Activated CD4-positive, alpha-beta T cell treated with anti-CD3 and anti-CD28 coated beads, Interleukin-10, Interleukin-2, amounts not matched to agents 100 ng/mL and 50 ng/mL, durations not matched to agents 16 hours and 8 hours (primary cell): Measurements from ENCODE around the gene SDC1.
"Not testable (repeated sequence)": the region's sequence is repeated elsewhere in the genome, so short reads cannot be mapped to it uniquely, and the experiment has no call there.

Experiments used
- DNase-seq: peaks from one replicate; pipeline ENCODE4 v3.0.0-alpha.2; 2020

SDC1 gene

GRCh38 chr2:20224716-20225293 is at the start of gene SDC1:
SDC1 (minus strand) TSS chr2:20225130; CDS start chr2:20224867, 263 bp downstream.
- DNase-seq: no peak

GRCh38 chr2:20273042-20273441 is 48.1 kb upstream of the SDC1 start:
- no peak for DNase-seq

- not testable (repeated sequence) for DNase-seq
These were observed 43.4 kb upstream of the SDC1 start for GRCh38 chr2:20268317-20268716.

GRCh38 chr2:20267529-20267928 is 42.6 kb upstream of the SDC1 start:
- DNase-seq: no peak

GRCh38 chr2:20264629-20265028 is 39.7 kb upstream of the SDC1 start:
- no peak for DNase-seq

- no peak for DNase-seq
These were observed 32.5 kb upstream of the SDC1 start for GRCh38 chr2:20257411-20257810.

GRCh38 chr2:20254731-20255130 is 29.8 kb upstream of the SDC1 start:
- no peak for DNase-seq

- DNase-seq: no peak
These were observed 25.5 kb upstream of the SDC1 start for GRCh38 chr2:20250436-20250835.

GRCh38 chr2:20249170-20249569 is 24.2 kb upstream of the SDC1 start:
- DNase-seq: no peak

GRCh38 chr2:20247084-20247483 is 22.2 kb upstream of the SDC1 start:
- DNase-seq: no peak

GRCh38 chr2:20243637-20244036 is 18.7 kb upstream of the SDC1 start:
- DNase-seq: not testable (repeated sequence)

- DNase-seq: no peak
These were observed 17.9 kb upstream of the SDC1 start for GRCh38 chr2:20242727-20243377.

- peak; percentile 37 for DNase-seq
These were observed 17.2 kb upstream of the SDC1 start for GRCh38 chr2:20241973-20242726.

GRCh38 chr2:20240291-20240690 is 15.4 kb upstream of the SDC1 start:
- not testable (repeated sequence) for DNase-seq

GRCh38 chr2:20236496-20236895 is 11.6 kb upstream of the SDC1 start:
- DNase-seq: no peak

- DNase-seq: no peak
These were observed 10.8 kb upstream of the SDC1 start for GRCh38 chr2:20235655-20236305.

GRCh38 chr2:20234597-20234996 is 9.7 kb upstream of the SDC1 start:
- DNase-seq: not testable (repeated sequence)

- no peak for DNase-seq
These were observed 7.9 kb upstream of the SDC1 start for GRCh38 chr2:20232837-20233207.

GRCh38 chr2:20231598-20232026 is 6.7 kb upstream of the SDC1 start:
- DNase-seq: no peak

- no peak for DNase-seq
These were observed 6.2 kb upstream of the SDC1 start for GRCh38 chr2:20231159-20231558.

- DNase-seq: no peak
These were observed 5.1 kb upstream of the SDC1 start for GRCh38 chr2:20230114-20230425.

GRCh38 chr2:20229322-20230113 is 4.6 kb upstream of the SDC1 start:
- no peak for DNase-seq

- DNase-seq: no peak
These were observed 3.1 kb upstream of the SDC1 start for GRCh38 chr2:20227894-20228505.
